Activated naive CD8-positive, alpha-beta T cell treated with anti-CD3 and anti-CD28 coated beads for 36 hours (primary cell): Measurements from ENCODE around the gene LGALS7. TPM values are rescaled to one million over a fixed set of nuclear protein-coding genes. Genes with fewer than 3 reads are reported as not detected.
A peak's percentile ranks its signal among the peaks of the same experiment; 100 is the strongest.
"Not testable (repeated sequence)": the region's sequence is repeated elsewhere in the genome, so short reads cannot be mapped to it uniquely, and the experiment has no call there.

Source experiments
- DNase-seq: peaks from one replicate; pipeline ENCODE4 v3.0.0; 2021
- H3K27ac Mint-ChIP-seq: one replicate; pipeline ENCODE4 v1.8.0; 2022; ENCODE audit warnings: mild to moderate bottlenecking, moderate library complexity, mixed read lengths
- H3K27me3 Mint-ChIP-seq: one replicate; pipeline ENCODE4 v1.8.0; 2022; ENCODE audit warnings: mild to moderate bottlenecking, mixed read lengths
- H3K36me3 Mint-ChIP-seq: one replicate; pipeline ENCODE4 v1.8.0; 2021; ENCODE audit warnings: mild to moderate bottlenecking, mixed read lengths
- H3K4me1 Mint-ChIP-seq: one replicate; pipeline ENCODE4 v1.8.0; 2021; ENCODE audit warnings: mixed read lengths
- H3K4me3 Mint-ChIP-seq: one replicate; pipeline ENCODE4 v1.8.0; 2022; ENCODE audit warnings: mild to moderate bottlenecking, moderate library complexity, mixed read lengths
- H3K9me3 Mint-ChIP-seq: one replicate; pipeline ENCODE4 v1.8.0; 2022; ENCODE audit warnings: mixed read lengths
- total RNA-seq, 2 experiments: library from RNA; stranded (reverse); gene quantifications; one replicate each; pipeline ENCODE4 v1.2.3, GENCODE V29; 2021

The LGALS7 gene
- total RNA-seq, 2 experiments from 2014 or later: not detected

- Mint-ChIP-seq H3K36me3 (peaks cover 2% of the 10 kb centered on the region), H3K4me1 (peaks cover 4% of the 10 kb centered on the region), H3K27ac (no peak overlapping the region)
Observed at GRCh38 chr19:38806371-38806770, 33.1 kb upstream of the LGALS7 start.

GRCh38 chr19:38805180-38805579 is 31.9 kb upstream of the LGALS7 start:
- no peak overlapping the region for H3K4me3 Mint-ChIP-seq
- peak overlapping the region; percentile 52 for H3K27ac Mint-ChIP-seq

More at GRCh38 chr19:38806371-38806770, 33.1 kb upstream of the LGALS7 start:
- Mint-ChIP-seq H3K4me3 (no peak overlapping the region), H3K9me3 (no peaks in the 10 kb centered on the region), H3K27me3 (no peaks in the 10 kb centered on the region)
- DNase-seq: no peak

GRCh38 chr19:38803543-38803942 is 30.2 kb upstream of the LGALS7 start:
- DNase-seq: no peak
- no peak overlapping the region for H3K27ac Mint-ChIP-seq
- H3K36me3 Mint-ChIP-seq: peaks cover 2% of the 10 kb centered on the region
- no peak overlapping the region for H3K4me3 Mint-ChIP-seq
- peaks cover 4% of the 10 kb centered on the region for H3K4me1 Mint-ChIP-seq
- H3K27me3 Mint-ChIP-seq: no peaks in the 10 kb centered on the region
- H3K9me3 Mint-ChIP-seq: no peaks in the 10 kb centered on the region

More at GRCh38 chr19:38805180-38805579, 31.9 kb upstream of the LGALS7 start:
- Mint-ChIP-seq H3K4me1 (peaks cover 4% of the 10 kb centered on the region), H3K9me3 (no peaks in the 10 kb centered on the region), H3K36me3 (peaks cover 2% of the 10 kb centered on the region), H3K27me3 (no peaks in the 10 kb centered on the region)
- no peak for DNase-seq

GRCh38 chr19:38801359-38802095 is 28.2 kb upstream of the LGALS7 start:
- H3K36me3 Mint-ChIP-seq: peaks cover 2% of the 10 kb centered on the region
- H3K9me3 Mint-ChIP-seq: no peaks in the 10 kb centered on the region
- no peak for DNase-seq
- H3K27me3 Mint-ChIP-seq: no peaks in the 10 kb centered on the region
- H3K4me3 Mint-ChIP-seq: no peak overlapping the region
- H3K4me1 Mint-ChIP-seq: peaks cover 4% of the 10 kb centered on the region
- H3K27ac Mint-ChIP-seq: no peak overlapping the region

- H3K4me1 Mint-ChIP-seq: peaks cover 4% of the 10 kb centered on the region
Observed at GRCh38 chr19:38800577-38801347, 27.4 kb upstream of the LGALS7 start.

GRCh38 chr19:38799104-38799503 is 25.8 kb upstream of the LGALS7 start:
- Mint-ChIP-seq H3K36me3 (no peaks in the 10 kb centered on the region), H3K27ac (no peak overlapping the region), H3K27me3 (no peaks in the 10 kb centered on the region), H3K4me3 (no peak overlapping the region), H3K9me3 (no peaks in the 10 kb centered on the region), H3K4me1 (no peaks in the 10 kb centered on the region)
- no peak for DNase-seq

More at GRCh38 chr19:38800577-38801347, 27.4 kb upstream of the LGALS7 start:
- H3K27me3 Mint-ChIP-seq: no peaks in the 10 kb centered on the region
- H3K9me3 Mint-ChIP-seq: no peaks in the 10 kb centered on the region
- H3K36me3 Mint-ChIP-seq: peaks cover 2% of the 10 kb centered on the region
- H3K4me3 Mint-ChIP-seq: no peak overlapping the region
- DNase-seq: no peak
- H3K27ac Mint-ChIP-seq: no peak overlapping the region

- H3K4me1 Mint-ChIP-seq, H3K4me3 Mint-ChIP-seq, H3K27me3 Mint-ChIP-seq, H3K27ac Mint-ChIP-seq, H3K36me3 Mint-ChIP-seq, H3K9me3 Mint-ChIP-seq, DNase-seq: not testable (repeated sequence)
Observed at GRCh38 chr19:38797781-38798180, 24.5 kb upstream of the LGALS7 start.

GRCh38 chr19:38796154-38796553 is 22.8 kb upstream of the LGALS7 start:
- H3K4me1 Mint-ChIP-seq: peaks cover 3% of the 10 kb centered on the region
- H3K27ac Mint-ChIP-seq: no peak overlapping the region
- no peak overlapping the region for H3K4me3 Mint-ChIP-seq
- no peaks in the 10 kb centered on the region for H3K36me3 Mint-ChIP-seq
- DNase-seq: no peak
- no peaks in the 10 kb centered on the region for H3K9me3 Mint-ChIP-seq
- H3K27me3 Mint-ChIP-seq: no peaks in the 10 kb centered on the region

- Mint-ChIP-seq H3K9me3 (no peaks in the 10 kb centered on the region), H3K36me3 (no peaks in the 10 kb centered on the region), H3K27ac (no peak overlapping the region), H3K27me3 (no peaks in the 10 kb centered on the region), H3K4me3 (no peak overlapping the region), H3K4me1 (peaks cover 3% of the 10 kb centered on the region)
- DNase-seq: no peak
Observed at GRCh38 chr19:38795549-38795948, 22.2 kb upstream of the LGALS7 start.

- no peak overlapping the region for H3K4me3 Mint-ChIP-seq
- H3K27ac Mint-ChIP-seq: no peak overlapping the region
- no peak for DNase-seq
- peaks cover 3% of the 10 kb centered on the region for H3K4me1 Mint-ChIP-seq
- H3K9me3 Mint-ChIP-seq: no peaks in the 10 kb centered on the region
- no peaks in the 10 kb centered on the region for H3K36me3 Mint-ChIP-seq
- no peaks in the 10 kb centered on the region for H3K27me3 Mint-ChIP-seq
Observed at GRCh38 chr19:38793671-38794070, 20.4 kb upstream of the LGALS7 start.

- DNase-seq: no peak
- Mint-ChIP-seq H3K9me3 (no peaks in the 10 kb centered on the region), H3K4me3 (no peak overlapping the region), H3K36me3 (no peaks in the 10 kb centered on the region), H3K27ac (no peak overlapping the region), H3K4me1 (peaks cover 3% of the 10 kb centered on the region), H3K27me3 (no peaks in the 10 kb centered on the region)
Observed at GRCh38 chr19:38793177-38793576, 19.9 kb upstream of the LGALS7 start.

GRCh38 chr19:38792250-38793111 is 19.2 kb upstream of the LGALS7 start:
- Mint-ChIP-seq H3K4me1 (peaks cover 3% of the 10 kb centered on the region), H3K4me3 (peak overlapping the region; percentile 25), H3K9me3 (no peaks in the 10 kb centered on the region), H3K36me3 (no peaks in the 10 kb centered on the region), H3K27me3 (no peaks in the 10 kb centered on the region), H3K27ac (no peak overlapping the region)
- peak; percentile 67 for DNase-seq

- not testable (repeated sequence) for H3K27ac Mint-ChIP-seq, H3K36me3 Mint-ChIP-seq, H3K9me3 Mint-ChIP-seq, H3K27me3 Mint-ChIP-seq, H3K4me1 Mint-ChIP-seq, DNase-seq, H3K4me3 Mint-ChIP-seq
Observed at GRCh38 chr19:38791451-38792064, 18.2 kb upstream of the LGALS7 start.

GRCh38 chr19:38790507-38791403 is 17.4 kb upstream of the LGALS7 start:
- DNase-seq, H3K9me3 Mint-ChIP-seq, H3K27ac Mint-ChIP-seq, H3K4me1 Mint-ChIP-seq, H3K36me3 Mint-ChIP-seq, H3K27me3 Mint-ChIP-seq, H3K4me3 Mint-ChIP-seq: not testable (repeated sequence)
